Measurements from ENCODE around the gene LNX1.

The LNX1 gene

DNA sequence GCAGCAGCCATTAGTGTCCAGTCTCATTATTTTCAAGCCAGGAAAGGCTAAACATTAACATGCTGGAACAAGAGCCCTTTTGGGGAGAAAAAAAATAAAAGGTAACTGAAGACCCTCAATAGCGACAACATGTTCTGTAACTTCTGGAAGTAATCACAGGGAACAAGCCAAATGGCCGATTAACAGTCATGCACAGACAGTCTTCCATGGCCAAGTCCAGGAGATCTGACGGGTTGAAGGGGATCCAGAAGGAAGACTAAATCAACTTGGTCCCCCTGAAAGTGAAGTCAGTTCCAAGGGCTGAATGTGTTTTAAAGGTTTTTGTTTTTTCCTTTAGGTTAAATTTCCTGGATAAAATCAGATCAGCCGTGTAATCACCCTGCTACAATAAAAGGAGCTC is 52.5 kb downstream of the LNX1 start:
- Histone ChIP-seq H3K36me3 (ENCODE audit: insufficient read depth, low read length) (no peaks in the 10 kb centered on the region), H3K4me1 (ENCODE audit: insufficient read depth, low read length, poor library complexity, severe bottlenecking) (no peaks in the 10 kb centered on the region), H3K4me2 (ENCODE audit: low read depth, low read length, poor library complexity, severe bottlenecking) (no peak overlapping the region), H3K27me3 (ENCODE audit: insufficient read depth, low read length, poor library complexity, severe bottlenecking) (no peaks in the 10 kb centered on the region), H3F3A (ENCODE audit: low read depth) (no peaks in the 10 kb centered on the region), H2AFZ (ENCODE audit: low read length) (no peak overlapping the region), H3K9me3 (ENCODE audit: insufficient read depth, low read depth, low read length) (no peaks in the 10 kb centered on the region), H3K9ac (ENCODE audit: low read depth, low read length, poor library complexity, severe bottlenecking) (no peak overlapping the region), H3K9me2 (replicated peaks; ENCODE audit: low read depth, low read length) (no peaks in the 10 kb centered on the region), H4K20me1 (ENCODE audit: insufficient read depth, low read length, poor library complexity, severe bottlenecking) (no peaks in the 10 kb centered on the region), H3K79me2 (ENCODE audit: insufficient read depth, low read length) (no peaks in the 10 kb centered on the region), H3K4me3 (ENCODE audit: low read length, poor library complexity, severe bottlenecking) (no peak overlapping the region)
- TF ChIP-seq, protein P1, sequence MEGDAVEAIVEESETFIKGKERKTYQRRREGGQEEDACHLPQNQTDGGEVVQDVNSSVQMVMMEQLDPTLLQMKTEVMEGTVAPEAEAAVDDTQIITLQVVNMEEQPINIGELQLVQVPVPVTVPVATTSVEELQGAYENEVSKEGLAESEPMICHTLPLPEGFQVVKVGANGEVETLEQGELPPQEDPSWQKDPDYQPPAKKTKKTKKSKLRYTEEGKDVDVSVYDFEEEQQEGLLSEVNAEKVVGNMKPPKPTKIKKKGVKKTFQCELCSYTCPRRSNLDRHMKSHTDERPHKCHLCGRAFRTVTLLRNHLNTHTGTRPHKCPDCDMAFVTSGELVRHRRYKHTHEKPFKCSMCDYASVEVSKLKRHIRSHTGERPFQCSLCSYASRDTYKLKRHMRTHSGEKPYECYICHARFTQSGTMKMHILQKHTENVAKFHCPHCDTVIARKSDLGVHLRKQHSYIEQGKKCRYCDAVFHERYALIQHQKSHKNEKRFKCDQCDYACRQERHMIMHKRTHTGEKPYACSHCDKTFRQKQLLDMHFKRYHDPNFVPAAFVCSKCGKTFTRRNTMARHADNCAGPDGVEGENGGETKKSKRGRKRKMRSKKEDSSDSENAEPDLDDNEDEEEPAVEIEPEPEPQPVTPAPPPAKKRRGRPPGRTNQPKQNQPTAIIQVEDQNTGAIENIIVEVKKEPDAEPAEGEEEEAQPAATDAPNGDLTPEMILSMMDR (conservative IDR thresholded peaks at IDR 0.05; ENCODE audit: low read length) = no peak
- TF ChIP-seq EZH2phosphoT487 (IDR thresholded peaks at IDR 0.05; ENCODE audit: borderline replicate concordance) = no peak

DNA sequence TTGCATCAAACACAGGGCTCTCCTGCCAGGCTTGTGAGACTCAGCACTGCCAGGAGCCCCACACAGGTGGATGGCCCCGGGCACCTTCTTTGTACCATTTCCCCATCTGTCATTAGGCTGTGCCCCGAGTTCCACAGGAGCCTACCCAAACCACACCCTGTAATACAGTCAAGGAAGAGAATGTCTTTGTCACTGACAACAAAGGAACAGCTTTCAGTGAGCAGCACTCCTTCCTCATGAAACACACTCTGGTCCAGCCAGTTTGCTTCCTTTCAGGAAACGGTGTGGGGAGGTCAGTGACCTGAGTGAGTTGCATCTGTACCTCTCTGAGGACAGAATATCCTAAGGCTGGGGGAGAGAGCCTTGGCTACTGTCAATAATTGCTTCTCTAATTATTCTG is 53.7 kb downstream of the LNX1 start:
- no peaks in the 10 kb centered on the region for H3K36me3 ChIP-seq (ENCODE audit: insufficient read depth, low read length)
- H3K27me3 ChIP-seq (ENCODE audit: insufficient read depth, low read length, poor library complexity, severe bottlenecking) = no peaks in the 10 kb centered on the region
- no peaks in the 10 kb centered on the region for H3K9me2 ChIP-seq (replicated peaks; ENCODE audit: low read depth, low read length)
- H3K4me1 ChIP-seq (ENCODE audit: insufficient read depth, low read length, poor library complexity, severe bottlenecking) = no peaks in the 10 kb centered on the region
- TF ChIP-seq EZH2phosphoT487 (IDR thresholded peaks at IDR 0.05; ENCODE audit: borderline replicate concordance) = no peak
- TF ChIP-seq, protein P1 (conservative IDR thresholded peaks at IDR 0.05; ENCODE audit: low read length) = no peak
- no peak overlapping the region for H3K4me3 ChIP-seq (ENCODE audit: low read length, poor library complexity, severe bottlenecking)
- 0 out of 2 replicates have a peak overlapping the region, but pooled peaks have one; percentile 19 for H2AFZ ChIP-seq (ENCODE audit: low read length)
- H3K4me2 ChIP-seq (ENCODE audit: low read depth, low read length, poor library complexity, severe bottlenecking) = no peak overlapping the region
- H3F3A ChIP-seq (ENCODE audit: low read depth) = no peaks in the 10 kb centered on the region
- no peaks in the 10 kb centered on the region for H3K9me3 ChIP-seq (ENCODE audit: insufficient read depth, low read depth, low read length)
- H3K9ac ChIP-seq (ENCODE audit: low read depth, low read length, poor library complexity, severe bottlenecking) = no peak overlapping the region
- no peaks in the 10 kb centered on the region for H3K79me2 ChIP-seq (ENCODE audit: insufficient read depth, low read length)
- H4K20me1 ChIP-seq (ENCODE audit: insufficient read depth, low read length, poor library complexity, severe bottlenecking) = no peaks in the 10 kb centered on the region

DNA sequence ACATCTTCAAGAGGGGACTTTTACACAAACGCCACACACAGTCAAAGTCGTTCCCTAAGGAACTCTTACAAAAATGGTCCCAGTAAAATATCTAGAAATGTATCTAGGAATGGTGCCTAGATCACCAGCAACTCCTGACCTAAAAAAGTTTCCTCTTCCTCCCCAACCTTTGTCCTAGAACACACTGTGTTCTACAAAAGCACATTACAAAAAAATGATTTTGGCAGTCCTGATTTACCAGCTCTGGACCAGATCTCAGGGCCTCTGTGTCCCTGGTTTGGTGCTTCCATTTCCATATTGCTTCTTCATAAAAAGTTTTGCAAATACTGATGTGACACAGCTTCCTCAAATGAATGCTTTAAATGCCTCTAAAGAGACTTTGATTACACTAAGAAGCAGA is 55.0 kb downstream of the LNX1 start:
- peaks cover 1% of the 10 kb centered on the region for H3K4me1 ChIP-seq (ENCODE audit: insufficient read depth, low read length, poor library complexity, severe bottlenecking)
- no peaks in the 10 kb centered on the region for H3K79me2 ChIP-seq (ENCODE audit: insufficient read depth, low read length)
- H3K4me2 ChIP-seq (ENCODE audit: low read depth, low read length, poor library complexity, severe bottlenecking) = no peak overlapping the region

More for the DNA sequence above, 55.0 kb downstream of the LNX1 start:
- no peaks in the 10 kb centered on the region for H3K27me3 ChIP-seq (ENCODE audit: insufficient read depth, low read length, poor library complexity, severe bottlenecking)
- no peak overlapping the region for H3K4me3 ChIP-seq (ENCODE audit: low read length, poor library complexity, severe bottlenecking)
- no peak for TF ChIP-seq EZH2phosphoT487 (IDR thresholded peaks at IDR 0.05; ENCODE audit: borderline replicate concordance)
- TF ChIP-seq, protein P1 (conservative IDR thresholded peaks at IDR 0.05; ENCODE audit: low read length) = no peak
- H3K9ac ChIP-seq (ENCODE audit: low read depth, low read length, poor library complexity, severe bottlenecking) = no peak overlapping the region
- no peaks in the 10 kb centered on the region for H3K9me3 ChIP-seq (ENCODE audit: insufficient read depth, low read depth, low read length)
- no peaks in the 10 kb centered on the region for H3F3A ChIP-seq (ENCODE audit: low read depth)
- no peaks in the 10 kb centered on the region for H3K36me3 ChIP-seq (ENCODE audit: insufficient read depth, low read length)
- H4K20me1 ChIP-seq (ENCODE audit: insufficient read depth, low read length, poor library complexity, severe bottlenecking) = no peaks in the 10 kb centered on the region
- no peak overlapping the region for H2AFZ ChIP-seq (ENCODE audit: low read length)
- H3K9me2 ChIP-seq (replicated peaks; ENCODE audit: low read depth, low read length) = no peaks in the 10 kb centered on the region

Measured in Loucy (cell line).